Stimulated activated CD4-positive, alpha-beta T cell treated with anti-CD3 and anti-CD28 coated beads, Interleukin-4, amount 100 ng/mL, for 24 hours (primary cell): ENCODE results near the gene ACVR1B.
"Not testable (repeated sequence)": the region's sequence is repeated elsewhere in the genome, so short reads cannot be mapped to it uniquely, and the experiment has no call there.

Experiments
- DNase-seq: peaks from one replicate; pipeline ENCODE4 v3.0.0-alpha.2; 2020

ACVR1B gene

DNA sequence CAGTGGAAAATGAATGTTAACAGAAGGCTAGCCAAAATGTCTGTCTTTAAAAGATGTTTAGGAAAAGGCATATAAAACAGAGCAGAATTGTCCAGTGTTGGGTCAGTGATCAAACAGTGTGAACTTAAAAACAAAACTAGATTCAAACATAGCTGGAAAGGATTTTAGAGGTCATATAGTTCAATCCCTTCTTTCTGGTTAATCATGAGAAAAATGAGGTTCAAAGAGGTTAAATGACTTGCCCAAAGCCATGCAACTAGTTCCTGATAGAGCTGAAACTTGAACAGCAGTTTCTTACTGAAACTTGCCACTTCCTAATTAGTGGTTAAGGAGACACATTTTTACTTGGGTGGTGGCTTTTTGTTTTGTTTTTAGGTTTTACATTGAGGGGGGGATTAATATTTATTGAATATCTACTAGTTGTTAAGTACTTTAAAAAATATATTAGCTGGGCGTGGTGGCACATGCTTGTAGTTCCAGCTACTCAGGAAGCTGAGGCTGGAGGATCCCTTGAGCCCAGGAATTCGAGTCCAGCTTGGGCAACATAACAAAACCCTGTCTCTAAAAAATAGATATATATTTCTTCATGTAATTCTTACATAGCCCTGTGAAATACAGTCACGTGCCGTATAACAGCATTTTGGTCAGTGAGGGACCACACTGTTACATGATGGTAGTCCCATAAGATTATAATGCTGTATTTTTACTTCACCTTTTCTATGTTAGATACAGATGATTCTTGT lies 20.4 kb downstream of the ACVR1B start:
- no peak for DNase-seq

DNA sequence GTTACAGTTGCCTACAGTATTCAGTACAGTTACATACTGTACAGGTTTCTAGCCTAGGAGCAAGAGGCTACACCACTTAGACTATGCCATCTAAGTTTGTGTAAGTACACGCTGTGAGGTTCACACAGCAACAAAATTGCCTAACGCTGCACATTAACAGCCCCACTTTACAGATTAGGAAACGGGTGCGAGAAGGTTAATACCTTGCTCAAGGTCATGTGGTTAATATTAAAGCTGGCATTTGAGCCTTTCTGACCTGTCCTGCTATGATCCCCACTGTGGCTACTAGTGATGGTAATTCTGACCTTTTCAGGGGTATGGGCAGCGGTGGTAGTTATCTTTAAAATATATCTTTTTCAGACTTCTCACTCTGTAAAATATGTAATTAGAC lies 20.9 kb downstream of the ACVR1B start:
- no peak for DNase-seq

- DNase-seq: peak; percentile 58
These were observed 21.4 kb downstream of the ACVR1B start for GRCh38 chr12:51972849-51973273.

- no peak for DNase-seq
These were observed 22.1 kb downstream of the ACVR1B start for GRCh38 chr12:51973560-51973959.

DNA sequence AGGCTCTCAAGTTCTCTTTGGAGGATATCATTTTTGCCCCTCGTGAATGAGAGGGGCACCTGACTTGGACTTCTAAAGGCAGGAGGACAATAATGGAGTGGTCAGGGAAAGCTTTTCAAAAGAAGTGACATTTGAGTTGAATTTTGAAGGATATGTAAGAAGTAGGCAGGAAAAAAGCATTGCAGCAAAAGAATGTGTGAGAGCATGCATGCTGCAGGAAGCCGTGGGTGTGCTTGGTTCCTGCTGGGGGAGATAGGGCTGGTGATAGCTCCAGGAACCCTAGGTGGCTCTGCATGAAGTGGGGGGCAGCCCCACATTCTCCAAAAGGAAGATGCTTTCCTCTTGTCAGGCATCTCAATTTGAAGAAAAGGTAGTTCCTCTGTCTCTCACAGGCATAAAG lies 23.1 kb downstream of the ACVR1B start:
- DNase-seq: no peak

DNA sequence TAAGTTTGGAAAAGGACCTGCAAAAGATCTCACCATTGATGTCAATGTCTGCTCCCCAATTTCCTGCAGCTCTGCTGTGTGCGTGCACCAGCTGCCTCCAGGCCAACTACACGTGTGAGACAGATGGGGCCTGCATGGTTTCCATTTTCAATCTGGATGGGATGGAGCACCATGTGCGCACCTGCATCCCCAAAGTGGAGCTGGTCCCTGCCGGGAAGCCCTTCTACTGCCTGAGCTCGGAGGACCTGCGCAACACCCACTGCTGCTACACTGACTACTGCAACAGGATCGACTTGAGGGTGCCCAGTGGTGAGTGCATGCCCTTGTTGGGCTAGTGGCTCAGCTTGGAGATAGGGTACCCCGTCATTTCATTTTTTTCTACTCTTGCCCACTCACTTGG lies 23.7 kb downstream of the ACVR1B start:
- DNase-seq: no peak

- no peak for DNase-seq
These were observed 25.1 kb downstream of the ACVR1B start for GRCh38 chr12:51976376-51977160.

- DNase-seq: no peak
These were observed 25.8 kb downstream of the ACVR1B start for GRCh38 chr12:51977320-51977753.

DNA sequence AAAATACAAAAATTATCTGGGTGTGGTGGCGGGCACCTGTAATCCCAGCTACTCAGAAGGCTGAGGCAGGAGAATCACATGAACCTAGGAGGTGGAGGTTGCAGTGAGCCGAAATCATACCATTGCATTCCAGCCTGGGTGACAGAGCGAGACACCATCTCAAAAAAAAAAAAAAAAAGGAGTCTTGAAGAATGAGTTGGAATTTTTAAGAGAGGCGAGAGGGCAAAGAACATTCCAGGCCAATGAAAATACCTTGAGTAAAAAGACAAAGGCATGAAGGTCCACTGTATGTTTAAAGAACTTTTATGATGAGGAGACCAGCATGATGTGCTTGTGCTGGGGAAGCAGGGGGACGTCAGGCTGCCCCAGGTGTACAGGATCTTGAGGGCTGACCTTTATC lies 27.8 kb downstream of the ACVR1B start:
- DNase-seq: not testable (repeated sequence)

- DNase-seq: peak; percentile 68
These were observed 28.7 kb downstream of the ACVR1B start for GRCh38 chr12:51980051-51980808.

- DNase-seq: no peak
These were observed 29.3 kb downstream of the ACVR1B start for GRCh38 chr12:51980809-51981127.

- no peak for DNase-seq
These were observed 33.2 kb downstream of the ACVR1B start for GRCh38 chr12:51984657-51985056.

GRCh38 chr12:51985154-51985835 lies 33.8 kb downstream of the ACVR1B start:
- no peak for DNase-seq

GRCh38 chr12:51986834-51987233 lies 35.3 kb downstream of the ACVR1B start:
- DNase-seq: no peak

DNA sequence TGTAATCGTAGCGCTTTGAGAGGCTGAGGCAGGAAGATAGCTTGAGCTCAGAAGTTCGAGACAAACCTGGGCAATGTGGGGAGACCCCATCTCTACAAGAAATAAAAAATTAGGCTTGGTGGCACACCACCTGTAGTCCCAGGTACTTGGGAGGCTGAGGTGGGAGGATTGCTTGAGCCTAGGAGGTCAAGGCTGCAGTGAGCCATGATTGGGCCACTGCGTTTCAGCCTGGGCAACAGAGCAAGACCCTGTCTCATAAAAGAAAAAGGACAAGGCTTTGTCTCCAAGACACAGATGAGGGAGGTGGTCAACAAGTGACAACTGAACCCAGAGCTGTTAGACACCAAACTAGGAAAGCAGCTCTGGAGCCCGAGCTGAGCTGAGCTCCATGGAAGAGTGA lies 40.7 kb downstream of the ACVR1B start:
- no peak for DNase-seq

DNA sequence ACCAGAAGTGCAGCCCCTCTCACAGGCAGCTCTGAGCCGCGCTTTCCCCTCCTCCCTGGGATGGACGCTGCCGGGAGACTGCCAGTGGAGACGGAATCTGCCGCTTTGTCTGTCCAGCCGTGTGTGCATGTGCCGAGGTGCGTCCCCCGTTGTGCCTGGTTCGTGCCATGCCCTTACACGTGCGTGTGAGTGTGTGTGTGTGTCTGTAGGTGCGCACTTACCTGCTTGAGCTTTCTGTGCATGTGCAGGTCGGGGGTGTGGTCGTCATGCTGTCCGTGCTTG lies 43.0 kb downstream of the ACVR1B start:
- no peak for DNase-seq

DNA sequence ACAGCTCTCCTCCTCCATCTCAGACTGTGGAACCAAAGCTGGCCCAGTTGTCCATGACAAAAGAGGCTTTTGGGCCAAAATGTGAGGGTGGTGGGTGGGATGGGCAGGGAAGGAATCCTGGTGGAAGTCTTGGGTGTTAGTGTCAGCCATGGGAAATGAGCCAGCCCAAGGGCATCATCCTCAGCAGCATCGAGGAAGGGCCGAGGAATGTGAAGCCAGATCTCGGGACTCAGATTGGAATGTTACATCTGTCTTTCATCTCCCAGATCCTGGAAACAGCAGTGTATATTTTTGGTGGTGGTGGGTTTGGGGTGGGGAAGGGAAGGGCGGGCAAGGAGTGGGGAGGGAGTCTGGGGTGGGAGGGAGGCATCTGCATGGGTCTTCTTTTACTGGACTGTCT lies 43.5 kb downstream of the ACVR1B start:
- DNase-seq: no peak

- DNase-seq: no peak
These were observed 45.6 kb downstream of the ACVR1B start for GRCh38 chr12:51997136-51997535.

DNA sequence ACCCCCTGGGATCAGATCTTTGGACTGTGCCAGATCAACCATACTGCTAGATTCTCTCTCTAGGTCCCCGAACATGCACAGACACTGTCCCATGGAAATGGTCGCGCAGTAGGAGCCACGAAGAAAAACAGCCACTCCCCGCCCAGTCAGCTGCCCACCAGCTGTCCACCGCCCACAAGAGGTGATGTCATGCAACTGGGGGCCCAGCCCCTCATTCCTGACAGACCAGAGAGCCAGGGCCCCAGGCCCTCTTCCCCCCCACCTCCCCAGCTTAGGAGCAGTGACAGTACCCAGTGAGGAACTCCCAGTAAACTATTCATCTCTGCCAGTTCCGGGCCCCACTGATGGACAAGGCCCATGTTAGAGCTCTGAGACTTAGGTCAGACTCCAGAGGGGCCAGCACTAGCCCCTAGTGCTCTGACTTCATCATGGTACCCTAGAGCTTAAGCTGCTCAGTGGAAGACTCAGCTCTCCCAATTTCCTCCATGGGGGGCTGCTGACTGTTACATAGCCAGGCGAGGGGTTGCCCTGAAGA lies 51.6 kb downstream of the ACVR1B start:
- no peak for DNase-seq

- no peak for DNase-seq
These were observed 52.1 kb downstream of the ACVR1B start for GRCh38 chr12:52003591-52003990.

GRCh38 chr12:52004042-52004648 lies 52.6 kb downstream of the ACVR1B start:
- no peak for DNase-seq

GRCh38 chr12:52005218-52005902 lies 53.9 kb downstream of the ACVR1B start:
- no peak for DNase-seq
